ENCODE results near the gene FAM171A2.
"Not testable (repeated sequence)": the region's sequence is repeated elsewhere in the genome, so short reads cannot be mapped to it uniquely, and the experiment has no call there.

The FAM171A2 gene

GRCh38 chr17:44363613-44364159, at the start of gene FAM171A2:
Gene FAM171A2, minus strand, starts transcription at chr17:44363853. Its CDS starts 139 bp downstream, at chr17:44363714.
- DNase-seq = peak; percentile 76

- DNase-seq = no peak
Measured at GRCh38 chr17:44409309-44410028, 45.8 kb upstream of the FAM171A2 start.

- DNase-seq = no peak
Measured at GRCh38 chr17:44408786-44409185, 45.1 kb upstream of the FAM171A2 start.

GRCh38 chr17:44402564-44403172, 39.0 kb upstream of the FAM171A2 start:
- DNase-seq = no peak

GRCh38 chr17:44400226-44400847, 36.7 kb upstream of the FAM171A2 start:
- peak; percentile 42 for DNase-seq

- DNase-seq = no peak
Measured at GRCh38 chr17:44398692-44399691, 35.3 kb upstream of the FAM171A2 start.

GRCh38 chr17:44397479-44398440, 34.1 kb upstream of the FAM171A2 start:
- DNase-seq = no peak

- DNase-seq = no peak
Measured at GRCh38 chr17:44396946-44397345, 33.3 kb upstream of the FAM171A2 start.

GRCh38 chr17:44394833-44395232, 31.2 kb upstream of the FAM171A2 start:
- DNase-seq = no peak

GRCh38 chr17:44394112-44394511, 30.5 kb upstream of the FAM171A2 start:
- DNase-seq = not testable (repeated sequence)

GRCh38 chr17:44390250-44390870, 26.7 kb upstream of the FAM171A2 start:
- DNase-seq = no peak

GRCh38 chr17:44389723-44390202, 26.1 kb upstream of the FAM171A2 start:
- DNase-seq = peak; percentile 97

- no peak for DNase-seq
Measured at GRCh38 chr17:44389281-44389680, 25.6 kb upstream of the FAM171A2 start, which contains the start of gene ITGA2B. Gene ITGA2B, minus strand, starts transcription at chr17:44389649. Its CDS starts 176 bp downstream, at chr17:44389473.

- DNase-seq = peak; percentile 44
Measured at GRCh38 chr17:44387804-44388203, 24.2 kb upstream of the FAM171A2 start.

- DNase-seq = no peak
Measured at GRCh38 chr17:44386182-44386525, 22.5 kb upstream of the FAM171A2 start.

- DNase-seq = no peak
Measured at GRCh38 chr17:44385287-44386181, 21.9 kb upstream of the FAM171A2 start.

GRCh38 chr17:44384823-44385286, 21.2 kb upstream of the FAM171A2 start:
- no peak for DNase-seq

GRCh38 chr17:44384281-44384822, 20.7 kb upstream of the FAM171A2 start:
- DNase-seq = no peak

GRCh38 chr17:44383861-44384260, 20.2 kb upstream of the FAM171A2 start:
- DNase-seq = no peak

Data from OCI-M1 (cell line).